GM12878 (cell line): ENCODE results near the gene ADSS2. TPM values are rescaled to one million over a fixed set of nuclear protein-coding genes. Genes with fewer than 3 reads are reported as not detected.

Experiments used
- ATAC-seq: fragments of 200-7000 bp; cut with Tn5 transposase; 3 replicates; pipeline ENCODE4 v1.9.1; 2020; ENCODE audit warnings: mild to moderate bottlenecking, moderate library complexity
- BruUV-seq: library from RNA; stranded (reverse); fragments of 400-500 nt; replicated peaks from 2 replicates; lab custom pipeline; 2021; lab: Mats Ljungman, UMichigan
- CTCF ChIA-PET: fragments of 300-600 bp; sonication (Branson Sonifier 250); formaldehyde crosslinking; extraction: SDS; loops from one replicate; lab custom pipeline; 2021; ENCODE audit warnings: inconsistent platforms; lab: Yijun Ruan, JAX
- POLR2A ChIA-PET: fragments of 350-600 bp; formaldehyde crosslinking; extraction: SDS; loops from one replicate; lab custom pipeline; 2021; ENCODE audit warnings: inconsistent platforms; lab: Charles Lee
- RAD21 ChIA-PET: fragments of 300-600 bp; sonication (Branson Sonifier 250); formaldehyde crosslinking; loops from one replicate; lab custom pipeline; 2023; ENCODE audit warnings: antibody characterized with exemption; ENCODE audit not compliant: unreplicated experiment; lab: Charles Lee
- SMC1A ChIA-PET: fragments of 300-600 bp; sonication (Branson Sonifier 250); formaldehyde crosslinking; loops from one replicate; lab custom pipeline; 2023; ENCODE audit not compliant: unreplicated experiment, uncharacterized antibody; lab: Charles Lee
- DNase-seq: peaks from one replicate; pipeline ENCODE4 v3.0.0-alpha.2; 2011; ENCODE audit warnings: low read depth, low spot score
- FAIRE-seq: peaks from 3 replicates; lab custom pipeline; 2011; peaks lifted over from hg19 to GRCh38; lab: Jason Lieb, UNC
- H2AFZ ChIP-seq: 2 replicates; pipeline ENCODE4 v1.6.0; 2011; ENCODE audit warnings: low read depth, low read length, control low read depth; ENCODE audit not compliant: control insufficient read depth
- H3K27ac ChIP-seq: 2 replicates; pipeline ENCODE4 v1.5.1; 2011; ENCODE audit warnings: control low read depth; ENCODE audit not compliant: control insufficient read depth, insufficient read depth
- H3K27me3 ChIP-seq, 2 experiments: replicated peaks in 1 of 2; 2 replicates each; pipeline versions ENCODE4 v1.6.0 to v1.6.1; 2011; ENCODE audit warnings: low read length in 1 of 2; ENCODE audit not compliant: control insufficient read depth in 2 of 2, insufficient read depth in 2 of 2
- H3K36me3 ChIP-seq, 2 experiments: 2 replicates each; pipeline ENCODE4 v1.5.1; 2011; ENCODE audit warnings: low read length in 1 of 2; ENCODE audit not compliant: control insufficient read depth in 2 of 2, insufficient read depth in 2 of 2
- H3K4me1 ChIP-seq: 2 replicates; pipeline ENCODE4 v1.6.1; 2011; ENCODE audit warnings: mild to moderate bottlenecking, low read length, moderate library complexity, mixed read lengths; ENCODE audit not compliant: control insufficient read depth, insufficient read depth
- H3K4me2 ChIP-seq: 2 replicates; pipeline ENCODE4 v1.6.0; 2011; ENCODE audit warnings: control low read depth; ENCODE audit not compliant: control insufficient read depth, insufficient read depth
- H3K4me3 ChIP-seq: fragments of 200-600 bp; sonication (generic); 2 replicates; pipeline ENCODE4 v1.5.1; 2016
- H3K79me2 ChIP-seq: 2 replicates; pipeline ENCODE4 v1.6.0; 2011; ENCODE audit warnings: low read length; ENCODE audit not compliant: control insufficient read depth, insufficient read depth
- H3K9ac ChIP-seq: 2 replicates; pipeline ENCODE4 v1.8.0; 2011; ENCODE audit warnings: low read length, control low read depth, mixed read lengths; ENCODE audit not compliant: control insufficient read depth, insufficient read depth
- H3K9me3 ChIP-seq: replicated peaks from 3 replicates; pipeline ENCODE4 v1.5.1; 2011; ENCODE audit warnings: mild to moderate bottlenecking, low read length; ENCODE audit not compliant: control insufficient read depth, insufficient read depth
- H4K20me1 ChIP-seq: 2 replicates; pipeline ENCODE4 v1.6.0; 2011; ENCODE audit not compliant: control insufficient read depth, insufficient read depth
- IKZF2 ChIP-seq, 2 experiments: fragments of 450-650 bp; IDR thresholded peaks; 2 replicates each; pipeline ENCODE4 v1.6.1; 2017; ENCODE audit warnings: mild to moderate bottlenecking in 2 of 2, moderate library complexity in 2 of 2
- IRF4 ChIP-seq: IDR thresholded peaks from 2 replicates; pipeline ENCODE4 v1.6.1; 2011; ENCODE audit warnings: low read depth, low read length
- JUNB ChIP-seq: IDR thresholded peaks from 2 replicates; pipeline ENCODE4 v1.6.1; 2016; ENCODE audit warnings: antibody characterized with exemption, mild to moderate bottlenecking
- KAT2A ChIP-seq: conservative IDR thresholded peaks from 2 replicates; pipeline ENCODE4 v1.6.1; 2011; ENCODE audit warnings: low read depth, low read length; ENCODE audit not compliant: control insufficient read depth
- POU2F2 ChIP-seq: IDR thresholded peaks from 3 replicates; pipeline ENCODE4 v1.6.1; 2011; ENCODE audit warnings: low read depth, mild to moderate bottlenecking, low read length, borderline replicate concordance
- RUNX3 ChIP-seq: IDR thresholded peaks from 2 replicates; pipeline ENCODE4 v1.6.1; 2012; ENCODE audit warnings: low read length, inconsistent platforms
- SPI1 ChIP-seq: IDR thresholded peaks from 2 replicates; pipeline ENCODE4 v1.6.1; 2011; ENCODE audit warnings: low read depth, mild to moderate bottlenecking, low read length, moderate library complexity, borderline replicate concordance; ENCODE audit not compliant: insufficient read depth
- TARDBP ChIP-seq: IDR thresholded peaks from 2 replicates; pipeline ENCODE4 v1.6.1; 2016; ENCODE audit warnings: borderline replicate concordance
- ZNF217 ChIP-seq: fragments of 450-650 bp; IDR thresholded peaks from 2 replicates; pipeline ENCODE4 v1.6.1; 2017; ENCODE audit warnings: antibody characterized with exemption, mild to moderate bottlenecking
- WGBS: methylation state at CpG from one replicate; pipeline ENCODE4 v1.1.6; 2016; ENCODE audit warnings: low lambda C conversion rate; ENCODE audit not compliant: insufficient replicate concordance, insufficient coverage; ENCODE audit errors: missing lambda C conversion rate; 5-methylcytosine and 5-hydroxymethylcytosine counted together
- in situ Hi-C: fragments of 300-500 bp; cut with MboI; formaldehyde crosslinking; loops from 9 replicates; pipeline ENCODE4 v1.14.3; 2018; ENCODE audit warnings: mixed read lengths
- intact Hi-C: fragments of 100-400 bp; cut with micrococcal nuclease; formaldehyde crosslinking; loops from one replicate; pipeline ENCODE4 v1.14.2; 2022; ENCODE audit not compliant: unreplicated experiment
- polyA plus RNA-seq, 11 experiments: library from polyadenylated mRNA; depleted of rRNA in 4 of 11; unstranded in 6 of 11; stranded (reverse) in 5 of 11; fragments of >200 nt; fragmentation: Nextera tagmentation in 4 of 11; fragmentation: Illumina TruSeq in 1 of 11; extraction: Ambion mirVana in 4 of 11; extraction: Trizol in 1 of 11; gene quantifications; 1 replicate in 1 of 11; 2 replicates in 10 of 11; pipeline versions ENCODE4 v1.2.1 to v1.2.3, GENCODE V29; 2011 to 2016; ENCODE audit warnings: inconsistent platforms in 2 of 11, missing spikeins in 2 of 11, low read depth in 1 of 11
- total RNA-seq, 4 experiments: library from RNA; depleted of rRNA in 3 of 4; stranded (reverse); fragments of >200 nt in 3 of 4; fragmentation: Illumina TruSeq in 1 of 4; extraction: Trizol in 1 of 4; gene quantifications; 2 replicates each; pipeline versions ENCODE4 v1.2.1 to v1.2.3, GENCODE V29; 2013 to 2021
- TF ChIP-seq, protein P1 (sequence below): IDR thresholded peaks from 2 replicates; pipeline ENCODE4 v1.6.1; 2012; ENCODE audit warnings: low read length, inconsistent platforms

Gene ADSS2
- total and polyA plus RNA-seq, 10 of the 15 experiments (the other 5 are each of a cell fraction or from before 2014, with no cell fraction given): 8.1 to 49.3 (median 40.6) TPM

- ChIA-PET RAD21 (interaction anchor here (0.9 kb wide), 1 partner anchor 12 kb away, joined by 3 read pairs; no protein-coding TSS in a partner anchor), CTCF (interaction anchor here (0.6 to 1.0 kb wide), 2 partner anchors 13 to 694 kb away, joined by 3 read pairs; no protein-coding TSS in a partner anchor), POLR2A (no interaction called here), SMC1A (interaction anchor here (0.9 to 1.4 kb wide), 3 partner anchors 13 to 35 kb away, joined by 3 read pairs; no protein-coding TSS in a partner anchor)
- no peak for TF ChIP-seq KAT2A
- no peaks in the 10 kb centered on the region for H3K9me3 ChIP-seq
- in situ Hi-C loops: no loop called here
- H3K27ac ChIP-seq: no peak overlapping the region
- FAIRE-seq (no peak), DNase-seq (no peak), ATAC-seq (no peak)
- BruUV-seq: no TSS peak
- no peaks in the 10 kb centered on the region for H3K79me2 ChIP-seq
- no peaks in the 10 kb centered on the region for H4K20me1 ChIP-seq
- intact Hi-C loops: no loop called here
- H3K27me3 ChIP-seq: no peaks in the 10 kb centered on the region
- no peak overlapping the region for H2AFZ ChIP-seq
- H3K9ac ChIP-seq: no peak overlapping the region
- H3K36me3 ChIP-seq: peaks cover 9 to 23% of the 10 kb centered on the region in 2 experiments
- no peak overlapping the region for H3K4me3 ChIP-seq
- WGBS: 98% methylated on average over 5 of the region's 5 CpGs
- H3K4me2 ChIP-seq: no peak overlapping the region
- H3K4me1 ChIP-seq: peaks cover 15% of the 10 kb centered on the region; the same call in 1 of the 2 replicates
Observed at GRCh38 chr1:244412176-244412575, 39.5 kb downstream of the ADSS2 start.

DNA sequence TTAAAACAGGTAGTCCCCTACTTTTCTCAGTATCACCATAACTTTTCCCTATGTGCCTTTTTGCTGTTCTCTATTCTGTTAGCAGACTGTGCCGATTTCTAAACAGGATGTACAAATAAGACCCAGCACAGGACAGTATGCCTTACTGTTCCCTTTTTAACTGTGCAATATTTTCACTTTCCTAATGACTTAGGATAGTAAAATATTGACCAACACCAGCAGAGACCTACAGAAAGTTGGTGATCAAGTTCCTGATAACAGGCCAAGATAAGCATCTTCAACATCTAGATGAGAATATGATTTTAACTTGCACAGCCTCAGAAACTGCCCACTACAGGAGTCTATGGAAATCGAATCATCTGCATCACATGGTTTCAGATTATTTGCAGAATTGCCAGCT, 42.0 kb downstream of the ADSS2 start:
- Histone ChIP-seq H3K27ac (peak overlapping the region; percentile 38; the same call in 1 of the 2 replicates), H3K4me2 (peak overlapping the region; percentile 28; the same call in 1 of the 2 replicates), H2AFZ (no peak overlapping the region), H3K4me1 (peaks cover 21% of the 10 kb centered on the region), H3K4me3 (peak overlapping the region; percentile 46; the same call in 1 of the 2 replicates), H3K9ac (peak overlapping the region; percentile 13; the same call in 1 of the 2 replicates), H3K36me3 (peaks cover 5 to 17% of the 10 kb centered on the region in 2 experiments), H3K79me2 (no peaks in the 10 kb centered on the region), H4K20me1 (no peaks in the 10 kb centered on the region), H3K9me3 (no peaks in the 10 kb centered on the region), H3K27me3 (no peaks in the 10 kb centered on the region)
- SMC1A ChIA-PET: interaction anchor here (0.7 kb wide), 1 partner anchor 10 kb away, joined by 3 read pairs; no protein-coding TSS in a partner anchor
- RAD21 ChIA-PET: no interaction called here
- in situ Hi-C loops (no loop called here), intact Hi-C loops (loop anchor here (5.0 kb wide), 2 partner anchors 38 to 92 kb away; no protein-coding TSS in a partner anchor)
- DNase-seq: peak; percentile 55
- POLR2A ChIA-PET: no interaction called here
- ATAC-seq: peak; percentile 91
- CTCF ChIA-PET: no interaction called here
- peak; percentile 80 for FAIRE-seq
- no TSS peak for BruUV-seq
- TF ChIP-seq IRF4: 0 out of 2 replicates have a peak, but pooled peaks have one; percentile 32
- no peak for TF ChIP-seq POU2F2
- TF ChIP-seq, protein P1, sequence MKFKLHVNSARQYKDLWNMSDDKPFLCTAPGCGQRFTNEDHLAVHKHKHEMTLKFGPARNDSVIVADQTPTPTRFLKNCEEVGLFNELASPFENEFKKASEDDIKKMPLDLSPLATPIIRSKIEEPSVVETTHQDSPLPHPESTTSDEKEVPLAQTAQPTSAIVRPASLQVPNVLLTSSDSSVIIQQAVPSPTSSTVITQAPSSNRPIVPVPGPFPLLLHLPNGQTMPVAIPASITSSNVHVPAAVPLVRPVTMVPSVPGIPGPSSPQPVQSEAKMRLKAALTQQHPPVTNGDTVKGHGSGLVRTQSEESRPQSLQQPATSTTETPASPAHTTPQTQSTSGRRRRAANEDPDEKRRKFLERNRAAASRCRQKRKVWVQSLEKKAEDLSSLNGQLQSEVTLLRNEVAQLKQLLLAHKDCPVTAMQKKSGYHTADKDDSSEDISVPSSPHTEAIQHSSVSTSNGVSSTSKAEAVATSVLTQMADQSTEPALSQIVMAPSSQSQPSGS: no peak
- TF ChIP-seq ZNF217: peak; percentile 30; the same call in 1 of the 2 replicates
- peak; percentile 14; the same call in 1 of the 2 replicates for TF ChIP-seq SPI1
- TF ChIP-seq IKZF2 (IDR thresholded peaks at IDR 0.05): 0 out of 4 replicates have a peak, but pooled peaks of 1 of the 2 experiments have one; percentile 10
- 0 out of 2 replicates have a peak, but pooled peaks have one; percentile 8 for TF ChIP-seq RUNX3
- TF ChIP-seq JUNB: no peak
- TF ChIP-seq TARDBP: no peak
- 2% methylated on average over 2 of the region's 2 CpGs for WGBS
